ENCODE results near the gene OR2G6.

The OR2G6 gene

GRCh38 chr1:248576260-248576980 is 68.5 kb downstream of the OR2G6 start:
- no peak for FAIRE-seq
